ENCODE data around the gene RBBP8NL. TPM values are rescaled to one million over a fixed set of nuclear protein-coding genes. Genes with fewer than 3 reads are reported as not detected.

The RBBP8NL gene
- total RNA-seq, 1 donor from 2014 or later, result 0.40 TPM

DNA sequence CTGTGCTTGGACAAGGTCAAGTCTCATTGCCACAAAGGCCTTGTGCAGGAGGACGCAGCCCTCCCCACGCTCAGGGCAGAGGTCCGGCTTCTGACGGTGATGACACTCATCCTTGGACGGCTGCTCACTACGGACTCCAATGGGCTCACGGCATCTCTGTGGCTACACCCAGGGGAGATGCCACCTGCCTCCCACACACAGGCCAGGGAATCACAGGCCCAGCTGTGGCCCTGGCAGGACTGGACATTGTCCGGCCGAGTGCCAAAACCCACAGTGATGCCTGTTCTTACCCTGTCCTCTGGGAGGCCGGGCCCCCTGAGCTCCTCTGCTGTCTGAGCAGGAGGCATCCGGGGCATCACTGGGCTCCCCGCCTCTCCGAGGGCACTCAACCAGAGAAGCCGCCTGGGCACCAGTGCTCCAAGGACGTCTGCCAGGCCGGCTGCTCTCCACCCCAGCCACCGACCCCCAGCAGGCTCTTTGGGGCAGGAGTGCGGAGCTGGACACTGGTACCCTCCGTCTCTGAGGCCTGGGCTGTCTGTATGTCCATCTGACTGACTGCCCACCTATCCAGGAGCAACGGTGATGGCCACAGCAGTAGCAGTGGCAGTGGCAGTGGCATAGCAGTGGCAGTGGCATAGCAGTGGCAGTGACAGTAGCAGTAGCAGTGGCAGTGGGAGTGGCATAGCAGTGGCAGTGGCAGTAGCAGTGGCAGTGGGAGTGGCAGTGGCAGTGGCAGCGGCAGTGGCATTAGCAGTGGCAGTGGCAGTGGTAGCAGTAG, 1.9 kb downstream of the RBBP8NL start:
- DNase-seq (ENCODE audit: low read depth), result no peak
- no peak for TF ChIP-seq CTCF (conservative IDR thresholded peaks at IDR 0.05; ENCODE audit: low read depth, low read length)
- H3K4me3 ChIP-seq (ENCODE audit: low read depth, low read length), result no peak overlapping the region

DNA sequence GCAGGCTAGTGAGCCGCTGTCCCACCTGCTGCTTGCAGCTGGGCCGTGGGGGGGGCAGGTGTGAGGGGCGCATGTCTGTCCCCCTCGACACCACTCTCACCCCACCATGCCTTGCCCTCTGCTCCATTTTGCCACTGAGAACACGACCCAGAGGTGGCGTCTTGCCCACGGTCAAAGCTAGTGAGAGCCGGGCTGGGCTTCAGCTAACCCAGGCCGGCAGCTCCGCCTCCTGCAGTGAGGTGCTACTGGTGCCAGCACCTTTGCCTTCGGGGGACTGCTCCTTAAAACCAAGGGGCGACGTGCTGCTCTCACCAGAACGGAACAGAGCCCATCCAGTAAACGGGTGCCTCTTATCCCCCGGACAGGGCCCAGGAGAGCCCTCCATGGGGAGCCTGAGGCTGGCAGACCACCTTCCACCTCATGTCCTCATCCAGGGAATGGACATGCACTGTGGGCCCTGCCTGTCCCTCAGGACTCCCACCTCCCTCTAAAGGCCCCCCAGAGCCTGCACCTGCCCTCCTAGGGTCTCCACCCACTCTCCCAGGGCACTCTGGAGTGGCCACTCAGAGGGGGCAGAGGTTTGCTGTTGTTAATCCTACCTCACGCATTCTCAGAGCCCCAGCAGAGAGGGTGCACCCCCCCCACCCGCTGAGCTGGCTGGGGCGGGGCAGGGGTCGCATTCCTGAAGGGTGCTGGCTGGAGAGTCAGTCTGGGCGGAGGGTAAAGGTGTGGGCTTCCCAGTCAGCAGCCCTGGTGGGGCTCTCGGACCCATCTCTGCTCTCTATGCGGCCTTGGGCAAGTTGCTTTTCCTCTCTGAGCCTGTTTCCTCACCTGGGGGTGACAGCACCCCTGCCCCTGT, 2.9 kb downstream of the RBBP8NL start:
- H3K4me3 ChIP-seq (ENCODE audit: low read depth, low read length), result no peak overlapping the region
- DNase-seq (ENCODE audit: low read depth), result no peak
- TF ChIP-seq CTCF (conservative IDR thresholded peaks at IDR 0.05; ENCODE audit: low read depth, low read length), result no peak

- TF ChIP-seq CTCF (conservative IDR thresholded peaks at IDR 0.05; ENCODE audit: low read depth, low read length), result no peak
- no peak overlapping the region for H3K4me3 ChIP-seq (ENCODE audit: low read depth, low read length)
- no peak for DNase-seq (ENCODE audit: low read depth)
These were observed 4.0 kb downstream of the RBBP8NL start for GRCh38 chr20:62423326-62423706.

DNA sequence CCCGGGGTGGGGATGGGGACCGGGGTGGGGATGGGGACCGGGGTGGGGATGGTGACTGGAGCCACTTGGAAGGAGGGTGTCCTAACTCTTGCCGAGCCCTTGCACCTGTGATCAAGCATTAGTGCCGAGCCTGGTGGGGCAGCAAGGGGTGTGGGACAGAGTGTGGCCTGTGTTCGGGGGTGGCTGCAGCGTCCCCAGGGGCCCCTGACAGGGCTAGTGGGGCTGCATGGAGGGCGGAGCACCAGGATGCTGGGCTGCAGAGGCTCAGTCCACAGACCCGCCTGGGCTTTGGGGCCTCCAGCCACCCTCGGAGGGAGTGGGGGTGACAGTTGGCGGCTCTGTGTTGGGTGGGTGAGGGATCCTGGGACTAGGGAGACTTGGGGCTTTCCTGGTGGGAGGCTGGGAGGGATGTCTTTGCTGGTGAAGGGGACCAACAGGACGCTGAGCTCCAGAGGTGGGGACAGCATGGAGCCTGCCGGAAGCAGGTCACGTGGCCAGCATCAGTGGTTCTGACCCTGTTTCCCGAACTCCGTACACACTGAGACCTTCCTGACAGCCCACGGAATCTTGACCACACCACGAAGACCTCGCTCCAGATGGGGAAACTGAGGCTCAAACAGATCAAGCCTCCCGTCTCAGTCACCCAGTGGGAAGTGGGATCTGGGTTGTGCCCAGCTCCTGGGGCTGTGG, 4.6 kb downstream of the RBBP8NL start:
- no peak for DNase-seq (ENCODE audit: low read depth)
- no peak overlapping the region for H3K4me3 ChIP-seq (ENCODE audit: low read depth, low read length)

GRCh38 chr20:62421716-62421990, 5.7 kb downstream of the RBBP8NL start:
- no peak overlapping the region for H3K4me3 ChIP-seq (ENCODE audit: low read depth, low read length)
- TF ChIP-seq CTCF (conservative IDR thresholded peaks at IDR 0.05; ENCODE audit: low read depth, low read length), result no peak
- no peak for DNase-seq (ENCODE audit: low read depth)

More for the DNA sequence above, 4.6 kb downstream of the RBBP8NL start:
- TF ChIP-seq CTCF (conservative IDR thresholded peaks at IDR 0.05; ENCODE audit: low read depth, low read length), result no peak

DNA sequence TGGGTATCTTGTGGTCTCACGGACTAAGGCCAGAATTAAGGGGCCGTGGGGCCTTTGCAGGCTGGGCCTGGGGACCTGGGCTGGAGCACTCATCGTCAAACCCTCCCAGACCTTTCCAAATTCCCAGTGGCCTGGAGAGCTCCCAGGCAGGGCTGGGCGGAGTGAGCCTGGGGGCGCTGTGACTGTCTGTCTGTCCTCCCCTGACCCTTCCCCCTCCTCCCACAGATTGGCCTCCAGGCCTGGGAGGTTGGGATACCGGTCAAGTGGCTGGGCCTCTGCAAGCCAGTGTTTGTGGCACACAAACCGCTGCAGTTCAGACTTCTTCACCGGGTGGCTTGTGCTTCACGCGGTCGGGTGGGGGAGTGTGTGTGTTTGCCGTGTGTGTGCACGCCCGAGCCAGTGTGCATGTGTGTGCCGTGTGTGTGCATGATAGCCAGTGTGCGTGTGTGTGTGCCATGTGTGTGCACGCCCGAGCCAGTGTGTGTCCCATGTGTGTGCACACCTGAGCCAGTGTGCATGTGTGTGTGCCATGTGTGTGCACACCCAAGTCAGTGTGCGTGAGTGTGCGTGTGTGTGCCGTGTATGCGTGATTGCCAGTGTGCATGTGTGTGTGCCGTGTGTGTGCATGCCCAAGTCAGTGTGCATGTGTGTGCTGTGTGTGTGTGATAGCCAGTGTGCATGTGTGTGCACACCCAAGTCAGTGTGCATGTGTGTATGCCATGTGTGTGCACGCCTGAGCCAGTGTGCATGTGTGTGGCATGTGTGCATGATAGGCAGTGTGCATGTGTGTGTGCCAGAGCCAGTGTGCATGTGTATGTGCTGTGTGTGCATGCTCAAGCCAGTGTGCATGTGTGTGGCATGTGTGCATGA, 6.3 kb downstream of the RBBP8NL start:
- no peak overlapping the region for H3K4me3 ChIP-seq (ENCODE audit: low read depth, low read length)
- no peak for DNase-seq (ENCODE audit: low read depth)
- no peak for TF ChIP-seq CTCF (conservative IDR thresholded peaks at IDR 0.05; ENCODE audit: low read depth, low read length)

All from epithelial cell of proximal tubule (primary cell).